ENCODE data around the gene TMEM109. TPM values are rescaled to one million over a fixed set of nuclear protein-coding genes. Genes with fewer than 3 reads are reported as not detected.
A peak's percentile ranks its signal among the peaks of the same experiment; 100 is the strongest.

Gene TMEM109
- total and polyA plus RNA-seq, 7 experiments from 2014 or later = 49.8 to 287 (median 60.5) TPM

DNA sequence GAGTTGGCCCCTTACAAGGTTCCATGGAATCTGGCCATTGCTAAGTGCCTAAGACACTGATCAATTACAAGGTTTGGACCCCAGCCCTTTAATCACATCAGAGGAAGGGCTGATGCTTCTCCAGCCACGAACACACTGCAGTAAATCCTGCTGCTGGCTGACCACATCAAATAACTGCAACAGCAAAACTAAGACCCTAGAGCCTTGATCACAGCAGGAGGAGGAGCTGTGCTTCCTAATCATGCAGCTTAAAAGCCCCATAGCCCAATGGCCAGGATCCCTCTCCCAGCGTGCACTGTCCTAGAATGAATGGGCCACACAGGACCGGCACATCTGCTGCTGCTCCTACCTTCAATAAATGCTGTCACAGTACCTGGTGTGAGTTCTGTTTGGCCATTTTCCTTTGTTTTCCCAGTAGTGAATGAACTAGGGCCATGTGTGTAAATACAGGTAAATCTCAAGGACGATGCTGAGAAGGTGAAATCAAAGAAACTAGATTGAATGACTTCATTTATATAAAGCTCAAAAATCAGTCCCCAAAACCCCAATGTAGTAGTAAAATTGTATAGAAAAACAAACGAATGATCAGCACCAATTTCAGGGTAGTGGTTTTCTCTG lies 33.9 kb upstream of the TMEM109 start:
- DNase-seq = no peak
- Histone ChIP-seq H3K27ac (ENCODE audit: low read depth, low read length) (no peak overlapping the region), H3K4me3 (ENCODE audit: low read length) (no peak overlapping the region), H3K27me3 (ENCODE audit: control insufficient read depth in 2 of 2, insufficient read depth in 2 of 2, low read length in 2 of 2) (no peaks in the 10 kb centered on the region), H3K36me3 (ENCODE audit: control insufficient read depth in 2 of 3, insufficient read depth in 3 of 3, low read length in 3 of 3) (peaks cover 0 to 40% (median 11%) of the 10 kb centered on the region in 3 experiments), H3K4me1 (ENCODE audit: control insufficient read depth in 2 of 2, insufficient read depth in 2 of 2, low read length in 2 of 2) (no peaks in the 10 kb centered on the region), H3K9me3 (ENCODE audit: control insufficient read depth in 2 of 3, low read length in 3 of 3) (no peaks in the 10 kb centered on the region)
- H3K4me3 Mint-ChIP-seq = no peak overlapping the region
- peaks cover 0 to 9% (median 5%) of the 10 kb centered on the region in 7 donors for H3K4me1 Mint-ChIP-seq
- ChIA-PET CTCF (no interaction called here), POLR2A (interaction anchor here (0.6 kb wide), 1 partner anchor 36 kb away, joined by 3 read pairs; no protein-coding TSS in a partner anchor)
- no peaks in the 10 kb centered on the region for H3K27me3 Mint-ChIP-seq
- peak overlapping the region in 2 of 9 donors; percentile 56 to 62 for H3K27ac Mint-ChIP-seq
- ATAC-seq = no peak
- H3K36me3 Mint-ChIP-seq = peaks cover 8 to 49% (median 18%) of the 10 kb centered on the region in 5 donors
- intact Hi-C loops (cut with micrococcal nuclease) = no loop called here
- H3K9me3 Mint-ChIP-seq = no peaks in the 10 kb centered on the region

- intact Hi-C loops (cut with micrococcal nuclease) = no loop called here
- ChIA-PET CTCF (no interaction called here), POLR2A (no interaction called here)
- no peak overlapping the region for H3K4me3 ChIP-seq (ENCODE audit: low read length)
- Mint-ChIP-seq H3K9me3 (no peaks in the 10 kb centered on the region), H3K4me1 (peaks cover 0 to 9% (median 5%) of the 10 kb centered on the region in 7 donors), H3K4me3 (no peak overlapping the region), H3K36me3 (peaks cover 8 to 52% (median 18%) of the 10 kb centered on the region in 5 donors), H3K27me3 (no peaks in the 10 kb centered on the region), H3K27ac (peak overlapping the region in 5 of 9 donors; percentile 6 to 62 (median 56))
- H3K27ac ChIP-seq (ENCODE audit: low read depth, low read length) = no peak overlapping the region
- DNase-seq (no peak), ATAC-seq (no peak)
- peaks cover 0 to 34% (median 11%) of the 10 kb centered on the region in 3 experiments for H3K36me3 ChIP-seq (ENCODE audit: control insufficient read depth in 2 of 3, insufficient read depth in 3 of 3, low read length in 3 of 3)
- no peaks in the 10 kb centered on the region for H3K9me3 ChIP-seq (ENCODE audit: control insufficient read depth in 2 of 3, low read length in 3 of 3)
- H3K4me1 ChIP-seq (ENCODE audit: control insufficient read depth in 2 of 2, insufficient read depth in 2 of 2, low read length in 2 of 2) = no peaks in the 10 kb centered on the region
- H3K27me3 ChIP-seq (ENCODE audit: control insufficient read depth in 2 of 2, insufficient read depth in 2 of 2, low read length in 2 of 2) = no peaks in the 10 kb centered on the region
These were observed 33.2 kb upstream of the TMEM109 start for GRCh38 chr11:60880643-60881282.

- H3K4me3 Mint-ChIP-seq = no peak overlapping the region
- DNase-seq (peak in 2 of 9 donors; percentile 14 to 24), ATAC-seq (peak; percentile 87)
- peaks cover 0 to 9% (median 7%) of the 10 kb centered on the region in 7 donors for H3K4me1 Mint-ChIP-seq
- intact Hi-C loops (cut with micrococcal nuclease) = loop anchor here (1.0 kb wide), 2 partner anchors 56 to 112 kb away; no protein-coding TSS in a partner anchor
- H3K36me3 ChIP-seq (ENCODE audit: control insufficient read depth in 2 of 3, insufficient read depth in 3 of 3, low read length in 3 of 3) = peaks cover 4 to 38% (median 6%) of the 10 kb centered on the region in 3 experiments
- peaks cover 10 to 46% (median 22%) of the 10 kb centered on the region in 5 donors for H3K36me3 Mint-ChIP-seq
- H3K27ac ChIP-seq (ENCODE audit: low read depth, low read length) = no peak overlapping the region
- H3K27me3 Mint-ChIP-seq = no peaks in the 10 kb centered on the region
- H3K9me3 ChIP-seq (ENCODE audit: control insufficient read depth in 2 of 3, low read length in 3 of 3) = no peaks in the 10 kb centered on the region
- CTCF ChIA-PET = interaction anchor here (0.7 to 2.4 kb wide), 4 partner anchors 12 to 56 kb away, joined by 3 to 29 read pairs (median 5); no protein-coding TSS in a partner anchor
- no peaks in the 10 kb centered on the region for H3K4me1 ChIP-seq (ENCODE audit: control insufficient read depth in 2 of 2, insufficient read depth in 2 of 2, low read length in 2 of 2)
- no peaks in the 10 kb centered on the region for H3K27me3 ChIP-seq (ENCODE audit: control insufficient read depth in 2 of 2, insufficient read depth in 2 of 2, low read length in 2 of 2)
- no peak overlapping the region for H3K27ac Mint-ChIP-seq
- no peak overlapping the region for H3K4me3 ChIP-seq (ENCODE audit: low read length)
- no peaks in the 10 kb centered on the region for H3K9me3 Mint-ChIP-seq
- POLR2A ChIA-PET = no interaction called here
These were observed 26.4 kb upstream of the TMEM109 start for GRCh38 chr11:60887556-60887955.

- Histone ChIP-seq H3K4me3 (ENCODE audit: low read length) (no peak overlapping the region), H3K36me3 (ENCODE audit: control insufficient read depth in 2 of 3, insufficient read depth in 3 of 3, low read length in 3 of 3) (peaks cover 4 to 56% (median 8%) of the 10 kb centered on the region in 3 experiments), H3K27ac (ENCODE audit: low read depth, low read length) (no peak overlapping the region), H3K4me1 (ENCODE audit: control insufficient read depth in 2 of 2, insufficient read depth in 2 of 2, low read length in 2 of 2) (no peaks in the 10 kb centered on the region), H3K9me3 (ENCODE audit: control insufficient read depth in 2 of 3, low read length in 3 of 3) (no peaks in the 10 kb centered on the region), H3K27me3 (ENCODE audit: control insufficient read depth in 2 of 2, insufficient read depth in 2 of 2, low read length in 2 of 2) (no peaks in the 10 kb centered on the region)
- peaks cover 6 to 45% (median 22%) of the 10 kb centered on the region in 5 donors for H3K36me3 Mint-ChIP-seq
- intact Hi-C loops (cut with micrococcal nuclease) = no loop called here
- no peak for DNase-seq
- H3K9me3 Mint-ChIP-seq = no peaks in the 10 kb centered on the region
- CTCF ChIA-PET = interaction anchor here (0.6 to 2.0 kb wide), 2 partner anchors 10 to 43 kb away, joined by 3 to 13 read pairs; no protein-coding TSS in a partner anchor
- no peaks in the 10 kb centered on the region for H3K27me3 Mint-ChIP-seq
- H3K4me3 Mint-ChIP-seq = no peak overlapping the region
- H3K27ac Mint-ChIP-seq = peak overlapping the region in 4 of 9 donors; percentile 0 to 73 (median 33)
- POLR2A ChIA-PET = interaction anchor here (1.7 kb wide), 1 partner anchor 14 kb away, joined by 8 read pairs; no protein-coding TSS in a partner anchor
- ATAC-seq = no peak
- H3K4me1 Mint-ChIP-seq = peaks cover 0 to 8% (median 4%) of the 10 kb centered on the region in 7 donors
These were observed 24.1 kb upstream of the TMEM109 start for GRCh38 chr11:60889869-60890311.

DNA sequence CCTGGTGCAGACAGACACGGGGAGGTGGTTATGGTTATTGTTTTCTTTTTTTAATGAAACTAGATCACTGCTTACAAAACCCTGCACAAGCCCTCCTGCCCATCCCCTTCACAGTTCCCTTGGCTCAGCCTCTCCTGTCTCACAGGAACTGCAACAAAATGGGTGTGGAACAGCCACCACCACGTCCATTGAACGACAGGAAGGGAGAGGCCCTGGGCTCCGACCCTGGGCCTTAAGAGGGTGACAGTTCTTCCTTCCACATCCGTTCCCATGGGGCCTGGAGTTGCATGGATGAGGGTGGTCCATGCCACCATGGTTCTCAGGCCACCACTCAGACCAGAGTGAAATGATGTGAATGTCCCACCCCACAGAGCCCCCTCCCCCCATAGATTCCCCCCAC lies 23.3 kb upstream of the TMEM109 start:
- intact Hi-C loops (cut with micrococcal nuclease) = no loop called here
- no peak for ATAC-seq
- ChIA-PET POLR2A (interaction anchor here (0.6 to 1.7 kb wide), 2 partner anchors 14 to 90 kb away, joined by 3 to 8 read pairs; no protein-coding TSS in a partner anchor), CTCF (interaction anchor here (2.0 kb wide), 1 partner anchor 9 kb away, joined by 13 read pairs; no protein-coding TSS in a partner anchor)
- Histone ChIP-seq H3K27me3 (ENCODE audit: control insufficient read depth in 2 of 2, insufficient read depth in 2 of 2, low read length in 2 of 2) (no peaks in the 10 kb centered on the region), H3K36me3 (ENCODE audit: control insufficient read depth in 2 of 3, insufficient read depth in 3 of 3, low read length in 3 of 3) (peaks cover 6 to 64% (median 16%) of the 10 kb centered on the region in 3 experiments), H3K4me1 (ENCODE audit: control insufficient read depth in 2 of 2, insufficient read depth in 2 of 2, low read length in 2 of 2) (no peaks in the 10 kb centered on the region), H3K4me3 (ENCODE audit: low read length) (no peak overlapping the region), H3K27ac (ENCODE audit: low read depth, low read length) (no peak overlapping the region), H3K9me3 (ENCODE audit: control insufficient read depth in 2 of 3, low read length in 3 of 3) (no peaks in the 10 kb centered on the region)
- no peak overlapping the region for H3K4me3 Mint-ChIP-seq
- H3K27ac Mint-ChIP-seq = peak overlapping the region in 1 of 9 donors; percentile 12
- no peaks in the 10 kb centered on the region for H3K9me3 Mint-ChIP-seq
- H3K36me3 Mint-ChIP-seq = peaks cover 11 to 46% (median 22%) of the 10 kb centered on the region in 5 donors
- no peaks in the 10 kb centered on the region for H3K27me3 Mint-ChIP-seq
- no peak for DNase-seq
- peaks cover 0 to 9% (median 4%) of the 10 kb centered on the region in 7 donors for H3K4me1 Mint-ChIP-seq

DNA sequence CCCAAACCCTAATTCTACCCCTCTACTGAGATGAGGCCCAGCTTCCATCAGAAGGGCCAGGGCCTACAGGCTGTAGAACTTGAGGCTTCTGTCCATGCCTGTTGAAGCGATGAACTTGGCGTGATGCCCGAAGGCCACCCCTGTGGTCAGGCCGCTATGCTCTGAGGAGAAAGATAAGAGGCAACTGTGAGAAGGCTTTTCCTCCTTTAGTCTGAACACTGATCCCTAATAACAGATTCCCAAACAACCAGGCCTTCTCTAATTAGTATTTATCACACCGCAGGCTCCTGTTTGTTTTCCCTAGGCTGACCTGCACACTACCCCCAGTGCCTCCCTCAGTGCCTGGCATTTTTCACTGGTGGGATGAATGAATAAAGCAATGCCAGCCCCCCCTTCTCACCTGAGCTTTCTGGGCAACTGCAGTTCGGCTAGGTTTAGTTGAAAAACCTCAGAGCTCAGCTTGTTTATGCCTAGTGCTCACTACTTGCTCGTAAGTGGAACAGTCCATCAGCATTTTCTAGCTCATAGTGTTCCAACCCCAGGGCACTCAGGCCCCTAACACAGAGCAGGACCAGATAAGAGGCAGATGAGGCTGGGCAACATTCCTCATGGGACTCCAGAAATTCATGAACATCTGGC lies 22.7 kb upstream of the TMEM109 start:
- POLR2A ChIA-PET = interaction anchor here (1.7 kb wide), 1 partner anchor 13 kb away, joined by 8 read pairs; no protein-coding TSS in a partner anchor
- Mint-ChIP-seq H3K4me1 (peaks cover 0 to 10% (median 4%) of the 10 kb centered on the region in 7 donors), H3K27ac (no peak overlapping the region), H3K27me3 (no peaks in the 10 kb centered on the region), H3K9me3 (no peaks in the 10 kb centered on the region), H3K4me3 (no peak overlapping the region), H3K36me3 (peaks cover 12 to 49% (median 25%) of the 10 kb centered on the region in 5 donors)
- H3K36me3 ChIP-seq (ENCODE audit: control insufficient read depth in 2 of 3, insufficient read depth in 3 of 3, low read length in 3 of 3) = peaks cover 10 to 69% (median 22%) of the 10 kb centered on the region in 3 experiments
- ATAC-seq = no peak
- no peaks in the 10 kb centered on the region for H3K27me3 ChIP-seq (ENCODE audit: control insufficient read depth in 2 of 2, insufficient read depth in 2 of 2, low read length in 2 of 2)
- no peaks in the 10 kb centered on the region for H3K9me3 ChIP-seq (ENCODE audit: control insufficient read depth in 2 of 3, low read length in 3 of 3)
- CTCF ChIA-PET = interaction anchor here (2.0 kb wide), 1 partner anchor 8 kb away, joined by 13 read pairs; no protein-coding TSS in a partner anchor
- H3K27ac ChIP-seq (ENCODE audit: low read depth, low read length) = no peak overlapping the region
- no peak for DNase-seq
- H3K4me3 ChIP-seq (ENCODE audit: low read length) = no peak overlapping the region
- no peaks in the 10 kb centered on the region for H3K4me1 ChIP-seq (ENCODE audit: control insufficient read depth in 2 of 2, insufficient read depth in 2 of 2, low read length in 2 of 2)
- intact Hi-C loops (cut with micrococcal nuclease) = no loop called here
